Activated CD8-positive, alpha-beta memory T cell treated with anti-CD3 and anti-CD28 coated beads, Interleukin-2, amount 50 U/mL, for 4 hours (primary cell): ENCODE measurements around the gene CYP26C1.
"Not testable (repeated sequence)": the region's sequence is repeated elsewhere in the genome, so short reads cannot be mapped to it uniquely, and the experiment has no call there.

Experiments used
- DNase-seq: peaks from one replicate; pipeline ENCODE4 v3.0.0-alpha.2; 2020

Gene CYP26C1

DNA sequence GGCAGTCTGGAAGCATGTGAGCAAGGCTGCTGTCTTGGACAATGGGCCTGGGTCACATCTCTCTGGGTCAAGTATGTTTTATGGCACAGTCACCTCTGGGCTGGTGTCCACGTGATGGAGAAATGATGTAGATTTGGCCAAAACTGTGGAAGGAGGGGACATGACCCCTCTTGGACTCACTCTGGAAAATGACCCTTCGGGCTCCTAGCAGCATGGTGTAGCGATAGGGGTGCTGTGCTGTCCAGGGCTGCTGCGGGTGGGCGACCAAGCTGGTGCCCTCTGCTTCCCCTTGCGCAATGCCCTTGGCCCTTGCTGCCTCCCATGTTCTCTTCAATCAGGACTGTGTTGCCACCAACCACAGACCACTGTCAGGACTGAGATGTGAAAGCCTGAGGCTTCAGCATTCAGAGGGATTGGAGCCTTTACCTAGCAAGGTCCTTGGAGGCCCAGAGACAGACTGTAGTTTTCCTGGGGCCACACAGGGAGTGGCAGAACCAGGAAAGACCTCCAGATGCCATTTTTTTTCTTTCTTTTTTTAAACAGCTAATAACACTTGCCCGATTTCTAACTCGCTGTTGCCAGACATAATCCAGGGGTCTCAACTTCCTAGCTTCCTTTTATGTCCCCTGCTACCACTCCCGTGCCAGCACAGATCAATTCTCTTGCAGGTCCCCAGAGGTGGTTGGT lies 19.2 kb downstream of the CYP26C1 start:
- DNase-seq, result no peak

DNA sequence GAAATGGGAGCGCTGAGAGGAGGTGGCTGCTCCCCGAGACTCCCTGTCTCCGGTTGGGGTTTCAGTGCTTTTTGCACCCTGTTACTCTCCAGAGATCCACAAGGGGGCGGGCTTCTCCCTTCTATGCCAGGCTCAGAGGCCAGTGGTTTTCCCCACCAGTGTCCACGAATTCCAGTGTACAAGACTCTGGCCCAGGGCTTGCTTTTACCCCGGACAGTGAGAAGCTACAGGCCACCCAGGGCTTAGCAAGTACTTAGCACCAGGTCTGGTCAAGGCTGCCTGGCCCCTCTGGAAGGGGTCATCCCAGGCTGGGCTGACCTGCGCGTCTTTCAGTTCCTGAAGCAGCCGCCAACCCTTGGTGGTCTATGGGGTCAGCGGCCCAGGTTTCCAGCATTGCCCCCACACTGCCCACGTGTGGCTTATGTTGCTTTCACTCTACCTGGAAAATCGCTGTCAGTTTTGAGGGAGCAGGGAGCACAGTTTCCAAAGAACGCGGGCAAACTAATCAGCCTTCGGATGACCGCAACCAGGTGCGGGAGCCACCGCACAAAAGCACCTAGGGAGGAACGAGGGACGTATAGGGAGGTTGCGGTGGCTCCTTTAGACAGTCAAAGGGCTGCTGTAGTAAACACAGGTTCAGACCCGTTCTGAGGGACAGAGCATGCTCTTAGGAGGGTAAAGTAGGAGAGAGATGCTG lies 19.9 kb downstream of the CYP26C1 start:
- peak; percentile 48 for DNase-seq

DNA sequence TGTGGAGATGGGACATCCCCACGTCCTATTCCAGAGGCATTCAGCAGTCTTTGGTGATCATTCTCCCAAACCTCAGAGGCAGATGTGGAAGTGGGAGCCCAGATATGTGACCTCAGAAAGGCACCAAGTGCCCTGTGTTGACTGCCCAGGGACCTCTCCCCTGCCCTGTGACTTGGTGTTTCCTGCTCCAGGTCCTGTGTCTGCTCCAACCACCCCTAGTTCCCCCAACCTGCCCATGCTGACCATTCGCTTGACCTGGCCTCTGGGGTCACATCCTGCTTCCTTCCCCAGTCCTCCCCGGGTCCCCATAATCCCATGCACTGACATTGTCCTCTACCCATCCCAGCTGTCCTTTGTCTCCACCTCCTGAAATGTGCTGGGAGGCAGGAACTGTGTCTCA lies 20.7 kb downstream of the CYP26C1 start:
- no peak for DNase-seq

DNA sequence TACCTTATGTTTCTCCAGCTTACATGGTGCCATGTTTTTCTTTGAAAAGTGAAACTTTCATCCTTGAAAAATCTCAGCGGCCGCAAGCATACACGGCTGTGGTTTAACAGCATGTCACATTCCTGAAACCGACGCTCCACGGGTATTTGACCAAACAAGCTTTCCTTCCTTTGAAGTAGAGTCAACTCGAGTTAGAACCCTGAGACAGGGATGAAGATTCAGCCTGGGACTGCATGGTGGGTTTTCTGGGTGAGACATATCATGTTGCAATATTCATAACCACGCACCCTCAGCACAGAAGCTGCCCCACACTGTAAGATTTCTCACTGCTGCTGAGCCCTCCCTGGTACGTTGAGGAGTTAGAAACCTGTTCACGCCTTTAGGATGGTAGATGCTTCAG lies 21.2 kb downstream of the CYP26C1 start:
- DNase-seq, result no peak

DNA sequence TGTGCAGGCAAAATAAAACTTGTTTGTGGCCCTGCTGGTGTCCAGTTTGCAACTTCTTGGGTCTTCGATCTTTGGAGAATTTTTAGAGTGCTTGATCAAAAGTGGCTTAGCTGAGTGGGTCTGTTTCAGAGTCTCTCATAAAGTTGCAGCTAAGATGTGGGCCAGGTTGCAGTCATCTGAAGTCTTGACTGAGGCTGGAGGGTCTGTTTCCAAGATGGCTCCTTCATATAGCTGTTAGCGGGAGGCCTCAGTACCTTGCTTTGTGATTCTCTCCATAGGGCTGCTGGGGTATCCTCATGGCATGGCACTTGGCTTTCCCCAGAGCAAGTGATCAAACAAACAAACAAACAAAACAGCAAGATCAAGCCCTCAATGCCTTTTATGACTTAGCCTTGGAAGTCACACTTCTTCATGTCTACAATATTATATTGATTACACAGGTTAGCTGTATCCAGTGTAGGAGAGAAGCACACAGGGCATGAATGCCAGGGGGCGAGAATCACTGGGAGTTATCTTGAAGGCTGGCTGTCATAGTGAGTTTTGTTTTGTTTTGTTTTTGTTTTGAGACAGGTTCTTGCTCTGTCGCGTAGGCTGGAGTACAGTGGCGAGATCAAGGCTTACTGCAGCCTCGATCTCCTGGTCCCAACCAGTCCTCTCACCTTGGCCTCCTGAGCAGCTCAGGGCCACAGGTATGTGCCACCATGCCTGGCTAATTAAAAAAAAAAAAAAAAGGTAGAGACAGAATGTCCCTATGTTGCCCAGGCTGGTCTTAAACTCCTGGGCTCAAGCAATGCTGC lies 23.3 kb downstream of the CYP26C1 start:
- DNase-seq, result no peak

DNA sequence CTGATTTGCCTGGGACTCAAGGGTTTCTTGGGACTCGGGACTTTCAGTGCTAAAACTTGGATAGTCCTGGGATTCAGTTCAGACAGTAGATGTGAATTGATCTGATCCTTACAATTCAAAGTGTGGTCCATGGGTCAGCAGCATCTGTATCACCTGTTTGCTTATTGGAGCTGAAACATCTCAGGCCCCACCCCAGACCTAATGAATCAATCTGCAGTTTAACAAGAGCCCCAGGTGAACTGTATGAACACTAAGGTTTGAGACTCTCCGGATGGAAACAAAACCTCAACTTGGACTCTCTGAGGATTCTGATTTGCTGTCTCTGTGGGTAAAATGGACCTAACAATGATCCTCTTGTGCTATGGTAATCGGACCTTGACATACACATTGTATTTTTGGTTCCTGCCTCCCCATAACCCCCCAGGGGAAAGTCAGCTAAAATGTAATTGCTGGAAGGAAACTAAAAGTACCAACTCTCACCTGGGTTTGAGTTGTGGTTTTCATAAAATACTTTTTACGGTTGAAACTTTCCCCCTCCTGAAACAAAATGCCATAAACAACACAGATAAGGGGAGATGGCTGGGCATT lies 24.8 kb downstream of the CYP26C1 start:
- no peak for DNase-seq

DNA sequence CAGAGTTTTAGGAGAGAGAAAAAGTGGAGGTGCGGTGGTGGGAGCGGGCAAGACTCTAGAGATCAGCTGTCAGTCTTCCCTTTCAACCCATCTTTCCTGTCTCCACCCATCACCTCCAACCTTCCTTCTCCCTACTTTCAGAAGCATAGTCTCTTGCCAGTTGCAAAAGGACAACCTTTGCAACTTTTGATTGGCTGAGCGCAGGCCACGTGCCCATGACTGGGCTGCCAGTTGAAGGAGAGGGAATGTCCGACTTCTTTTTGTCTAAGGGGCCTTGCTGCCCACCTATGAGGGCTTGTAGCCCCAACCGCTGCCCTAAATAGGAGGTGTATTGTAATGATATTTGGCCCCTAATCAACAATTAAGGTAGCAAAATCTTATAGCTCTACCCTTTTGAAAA lies 25.7 kb downstream of the CYP26C1 start:
- no peak for DNase-seq

DNA sequence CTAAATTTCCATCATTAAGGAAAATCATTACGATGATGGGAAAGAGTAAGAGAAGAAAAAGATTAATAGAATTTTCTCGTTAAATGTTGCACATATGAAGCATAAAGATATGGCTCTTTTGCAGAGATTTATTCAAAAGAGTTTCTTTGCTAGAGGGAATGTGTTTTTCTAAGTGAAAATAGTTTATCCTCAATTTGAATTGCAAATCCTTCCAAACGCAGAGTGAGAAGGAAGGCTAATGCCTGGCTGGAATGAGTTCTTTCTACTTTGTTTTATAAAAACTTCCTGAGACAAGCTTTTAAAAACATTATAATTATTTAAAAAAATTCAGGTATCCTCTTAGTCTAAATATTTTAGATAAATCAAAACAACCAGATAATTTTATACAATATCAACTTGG lies 27.2 kb downstream of the CYP26C1 start:
- no peak for DNase-seq

DNA sequence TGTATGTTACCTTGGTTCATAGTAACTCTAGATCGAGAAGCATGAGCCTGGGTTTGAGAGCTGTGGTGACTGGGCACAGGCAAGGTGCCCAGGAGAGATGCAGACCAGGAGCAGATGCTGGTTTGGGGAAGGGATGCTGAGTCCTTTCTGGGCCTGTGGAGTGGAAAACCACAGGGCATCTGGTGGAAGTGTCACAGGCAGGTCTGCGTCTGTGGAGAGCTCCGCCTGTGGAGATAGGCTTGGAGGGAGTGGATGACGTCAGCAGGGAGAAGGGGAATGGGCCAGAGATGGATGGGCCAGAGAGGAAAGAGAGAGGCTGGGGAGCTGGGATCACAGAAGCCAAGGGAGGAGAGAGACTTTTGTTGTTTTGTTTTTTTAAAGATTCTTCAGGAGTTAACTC lies 27.9 kb downstream of the CYP26C1 start:
- no peak for DNase-seq

DNA sequence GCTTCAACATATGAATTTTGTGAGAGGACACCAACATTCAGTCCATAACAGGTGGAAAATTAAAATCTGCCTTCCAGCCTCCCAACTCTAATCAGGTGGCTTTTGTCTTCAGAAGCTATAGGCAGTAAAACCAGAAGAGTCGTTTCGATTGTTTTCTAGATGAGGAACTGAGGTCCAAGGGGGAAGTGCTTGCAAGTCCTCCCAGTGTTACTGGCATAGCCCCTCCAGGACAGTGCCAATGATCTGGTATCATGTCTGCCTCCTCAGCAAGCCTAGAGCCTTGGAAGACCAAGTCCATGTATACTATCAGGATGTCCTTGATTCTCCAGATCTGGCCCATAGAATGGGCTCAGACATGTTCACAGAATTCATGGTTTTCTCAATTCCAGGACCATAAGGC lies 30.0 kb downstream of the CYP26C1 start:
- DNase-seq, result no peak

DNA sequence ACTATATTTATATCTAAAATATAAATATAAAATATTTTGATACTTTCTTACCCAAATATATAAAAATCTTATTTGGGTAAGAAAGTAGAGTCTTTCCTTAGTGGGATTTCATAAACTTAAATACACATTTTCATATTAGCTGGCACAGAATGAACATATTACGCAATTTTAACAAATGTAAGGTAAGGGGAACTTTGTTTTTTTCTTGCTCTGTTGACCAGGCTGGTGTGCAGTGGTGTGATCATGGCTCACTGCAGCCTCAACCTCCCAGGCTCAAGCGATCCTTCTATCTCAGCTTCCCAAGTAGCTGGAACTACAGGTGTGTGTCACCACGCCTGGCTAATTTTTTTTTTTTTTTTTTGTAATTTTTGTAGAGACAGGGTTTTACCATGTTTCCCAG lies 31.4 kb downstream of the CYP26C1 start:
- no peak for DNase-seq

DNA sequence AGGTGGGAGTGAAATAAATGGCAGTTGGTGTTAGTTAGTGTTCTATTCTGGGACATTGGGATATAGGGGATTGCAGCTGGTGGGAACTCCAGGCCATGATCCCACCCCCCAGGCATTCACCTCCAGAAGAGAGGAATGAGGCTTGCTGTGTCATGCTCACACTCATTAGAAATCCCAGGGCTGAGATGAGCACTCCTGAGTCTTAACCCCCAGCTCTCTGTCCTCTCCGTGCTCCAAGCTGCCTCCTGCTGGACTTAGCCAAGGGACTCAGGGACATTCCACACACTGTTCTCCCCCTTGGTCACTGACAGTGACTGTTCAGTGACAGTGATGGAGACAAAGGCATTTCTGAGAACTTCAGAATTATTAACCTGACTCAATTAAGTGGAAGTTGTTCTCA lies 34.6 kb downstream of the CYP26C1 start:
- DNase-seq, result no peak

DNA sequence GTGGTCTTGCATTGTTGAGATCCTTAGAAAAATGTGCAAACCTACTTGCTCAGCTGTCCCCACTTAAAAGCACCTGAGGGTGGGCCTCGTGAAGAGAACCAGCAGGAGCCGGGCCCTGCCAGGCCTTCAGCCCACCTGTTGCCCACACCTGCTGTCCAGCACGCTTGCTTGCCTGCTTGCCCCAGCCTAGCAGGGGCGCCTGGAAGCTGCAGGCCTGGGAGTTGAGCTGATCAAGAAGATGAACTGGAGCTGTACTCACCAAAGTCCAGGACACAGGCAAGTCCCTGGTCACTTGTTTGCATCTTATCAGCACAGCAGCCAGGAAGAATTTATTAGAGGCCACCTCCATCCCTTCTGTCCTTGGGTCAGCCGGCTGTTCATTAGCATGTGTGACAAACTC lies 36.3 kb downstream of the CYP26C1 start:
- DNase-seq, result no peak

DNA sequence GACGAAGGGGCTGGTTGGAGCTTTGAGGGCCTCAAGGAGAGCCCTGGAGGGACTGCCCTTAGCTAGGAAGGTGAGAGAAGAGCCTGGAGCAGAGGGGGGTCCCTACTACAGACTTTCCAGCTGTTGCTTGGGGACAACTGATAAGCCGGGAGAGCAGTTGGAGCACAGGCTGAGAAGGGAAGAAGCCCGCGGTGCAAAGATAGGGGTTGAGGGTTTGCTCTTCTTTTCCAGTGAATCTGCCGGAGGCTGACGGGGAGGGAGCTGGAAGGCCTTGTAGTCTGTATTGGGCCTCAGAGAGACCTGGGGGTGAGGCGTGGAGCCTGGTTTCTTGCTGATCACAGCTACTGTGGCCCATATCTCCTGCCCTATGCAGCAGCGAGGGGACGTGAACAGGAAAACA lies 36.8 kb downstream of the CYP26C1 start:
- no peak for DNase-seq

DNA sequence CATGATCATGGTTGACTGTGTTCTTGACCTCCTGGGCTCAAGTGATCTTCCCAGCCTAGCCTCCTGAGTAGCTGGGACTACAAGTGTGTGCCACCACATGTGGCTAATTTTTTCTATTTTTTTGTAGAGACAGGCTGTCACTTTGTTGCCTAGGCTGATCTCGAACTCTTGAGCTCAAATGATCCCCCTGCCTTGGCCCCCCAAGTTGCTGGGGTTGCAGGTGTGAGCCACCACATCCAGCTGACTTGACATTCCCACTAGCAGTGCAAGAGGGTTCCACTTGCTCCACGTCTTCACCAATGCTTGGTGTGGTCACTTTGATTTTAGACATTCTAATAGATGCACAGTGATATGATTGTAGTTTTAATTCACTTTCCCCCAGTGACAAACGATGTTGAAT lies 38.2 kb downstream of the CYP26C1 start:
- DNase-seq, result no peak

DNA sequence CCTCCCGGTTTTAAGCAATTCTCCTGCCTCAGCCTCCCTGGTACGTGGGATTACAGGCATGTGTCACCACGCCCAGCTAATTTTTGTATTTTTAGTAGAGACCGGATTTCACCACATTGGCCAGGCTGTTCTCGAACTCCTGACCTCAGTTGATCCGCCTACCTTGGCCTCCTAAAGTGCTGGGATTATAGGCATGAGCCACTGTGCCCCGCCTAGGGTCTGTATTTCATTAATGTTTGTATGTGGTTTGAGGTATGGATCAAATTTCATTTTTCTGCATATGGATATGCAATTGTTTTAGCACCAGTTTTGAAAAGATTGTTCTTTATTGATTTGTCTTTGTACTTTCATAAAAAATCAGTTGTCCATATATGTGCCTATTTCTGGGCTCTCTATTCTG lies 39.1 kb downstream of the CYP26C1 start:
- no peak for DNase-seq

DNA sequence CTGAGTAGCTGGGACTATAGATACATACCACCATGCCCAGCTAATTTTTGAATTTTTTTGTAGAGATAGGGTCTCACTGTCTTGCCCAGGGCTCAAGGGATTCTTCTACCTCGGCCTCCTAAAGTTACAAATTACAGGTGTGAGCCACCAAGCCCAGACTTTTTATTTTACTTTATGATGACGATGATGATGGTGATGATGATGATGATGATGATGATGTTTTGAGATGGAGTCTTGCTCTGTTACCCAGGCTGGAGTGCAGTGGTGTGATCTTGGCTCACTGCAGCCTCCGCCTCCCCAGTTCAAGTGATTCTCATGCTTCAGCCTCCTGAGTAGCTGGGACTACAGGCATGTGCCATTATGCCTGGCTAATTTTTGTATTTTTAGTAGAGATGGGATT lies 40.5 kb downstream of the CYP26C1 start:
- DNase-seq, result not testable (repeated sequence)

DNA sequence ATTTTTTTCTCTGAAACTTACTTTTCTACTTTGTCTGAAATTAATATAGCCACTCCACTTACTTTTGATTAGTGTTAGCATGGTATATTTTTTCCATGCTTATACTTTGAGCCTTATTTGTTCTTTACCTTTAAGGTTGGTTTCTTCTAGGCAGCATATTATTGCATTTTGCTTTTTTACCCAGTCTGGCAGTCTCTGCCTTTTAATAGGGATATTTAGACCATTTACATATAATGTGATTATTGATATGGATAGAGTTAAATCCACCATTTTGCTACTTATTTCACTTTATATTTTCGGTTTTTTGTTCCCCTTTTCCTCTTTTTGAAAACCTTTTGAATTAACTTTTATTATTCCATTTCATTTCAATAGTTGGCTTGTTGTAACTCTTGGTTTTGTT lies 43.4 kb downstream of the CYP26C1 start:
- no peak for DNase-seq

DNA sequence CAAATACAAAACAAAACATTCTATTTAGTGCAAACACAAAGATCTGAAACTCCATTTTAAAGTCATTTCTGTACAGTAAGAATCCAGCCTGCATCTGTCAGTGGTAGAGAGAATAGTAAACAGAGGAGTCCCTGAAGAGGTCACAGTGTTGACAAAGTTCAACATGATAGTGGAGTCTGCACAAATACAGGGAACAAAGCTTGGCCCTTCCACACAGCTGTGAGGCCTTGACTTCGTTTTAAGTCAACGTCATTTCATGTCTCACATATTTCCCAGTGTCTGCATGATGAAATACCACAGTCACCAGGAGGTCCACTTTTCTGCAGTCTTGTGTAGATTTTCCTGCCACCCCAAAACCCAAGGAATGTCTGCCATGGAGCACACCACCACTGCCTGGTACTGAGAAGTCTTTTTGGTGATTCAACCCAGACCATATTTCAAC lies 46.1 kb downstream of the CYP26C1 start:
- no peak for DNase-seq

DNA sequence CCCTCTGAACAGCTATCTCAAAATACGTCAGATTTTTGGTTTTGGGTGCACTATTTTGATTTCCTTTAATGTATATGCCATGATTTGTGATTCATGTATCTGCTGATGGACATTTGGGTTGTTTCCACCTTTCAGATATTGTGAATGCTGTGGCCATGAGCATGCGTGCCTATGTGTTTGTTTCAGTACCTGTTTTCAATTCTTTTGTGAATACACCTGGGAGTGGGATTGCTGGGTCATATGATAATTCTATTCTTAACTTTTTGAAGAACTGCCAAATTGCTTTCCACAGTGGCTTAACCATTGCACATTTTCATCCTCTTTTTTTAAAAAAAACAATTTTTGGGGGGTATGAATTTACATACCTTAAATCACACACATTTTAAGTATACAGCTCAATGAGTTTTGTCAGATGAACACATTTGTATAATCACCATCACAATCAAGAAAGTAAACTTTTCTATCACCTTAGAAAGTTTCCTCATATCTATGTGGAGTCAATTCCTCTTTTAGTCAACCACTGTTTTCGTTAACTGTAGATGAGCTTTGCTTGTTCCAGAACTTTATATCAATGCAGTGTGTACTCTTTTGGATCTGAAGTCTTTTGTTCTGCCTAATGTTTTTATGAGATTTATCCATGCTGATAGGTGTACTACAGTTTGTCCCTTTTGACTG lies 50.0 kb downstream of the CYP26C1 start:
- no peak for DNase-seq

DNA sequence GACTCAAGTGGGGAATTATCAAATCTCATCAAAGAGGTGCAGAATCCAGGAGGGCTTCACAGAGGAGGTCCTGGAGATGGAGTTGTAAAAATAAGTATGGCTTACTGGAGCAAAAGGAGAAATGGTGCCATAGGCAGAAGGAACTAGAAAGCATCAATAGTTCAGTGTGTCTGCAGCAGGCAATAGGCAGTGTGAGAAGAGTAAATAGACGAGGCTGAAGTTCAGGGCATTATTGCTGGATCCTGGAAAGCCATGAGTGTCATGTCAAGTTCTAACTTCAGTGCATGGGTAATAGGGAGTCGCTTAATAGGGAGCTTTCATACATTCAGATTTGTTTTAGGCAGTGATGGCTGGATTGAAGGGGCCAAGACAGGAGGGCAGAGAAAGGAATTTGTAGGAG lies 52.4 kb downstream of the CYP26C1 start:
- DNase-seq, result no peak

DNA sequence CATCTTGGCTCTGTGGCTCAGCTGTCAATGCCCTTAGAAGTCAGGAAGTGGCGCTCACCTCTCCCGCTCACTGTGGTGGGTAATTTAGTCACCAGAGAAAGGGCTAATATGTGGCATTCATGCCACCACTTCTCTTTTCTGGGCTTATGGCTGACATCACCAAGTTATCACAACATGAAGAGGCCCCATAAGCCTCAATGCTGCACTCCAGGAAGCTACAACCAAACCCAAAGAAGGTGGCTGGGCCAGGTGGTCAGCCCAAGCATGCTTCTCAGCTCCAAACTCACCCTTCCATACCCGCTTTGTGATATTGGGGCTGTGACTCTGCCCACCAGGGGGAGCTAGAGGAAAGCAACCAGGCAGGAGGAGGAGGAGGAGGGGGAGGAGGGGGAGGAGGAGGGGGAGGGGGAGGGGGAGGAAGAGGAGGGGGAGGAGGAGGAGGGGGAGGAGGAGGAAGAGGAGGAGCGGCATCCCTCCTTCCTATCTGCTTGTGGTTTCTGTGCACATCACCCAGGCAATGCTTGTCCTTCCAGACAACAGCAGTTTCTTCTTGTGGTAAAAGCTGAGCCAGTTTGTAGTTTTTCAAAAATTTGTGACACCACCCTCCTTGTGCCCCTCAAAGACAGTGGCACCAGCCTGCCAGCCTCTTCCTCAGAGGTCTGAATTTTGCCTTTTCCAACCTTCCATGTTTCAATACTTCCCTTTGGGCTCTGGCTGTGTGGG lies 55.2 kb downstream of the CYP26C1 start:
- DNase-seq, result peak; percentile 66
